Dermis microvascular lymphatic vessel endothelial cell (primary cell): ENCODE measurements around the gene PARVG. TPM values are rescaled to one million over a fixed set of nuclear protein-coding genes. Genes with fewer than 3 reads are reported as not detected.

Source experiments
- DNase-seq, 2 donors: peaks; one replicate each; pipeline versions ENCODE4 v3.0.0 to v3.0.0-alpha.2; 2010; ENCODE audit warnings: low read depth in 2 of 2
- total RNA-seq: library from RNA; depleted of rRNA; stranded (reverse); fragments of >200 nt; gene quantifications from 2 replicates; pipeline ENCODE4 v1.2.1, GENCODE V29; 2014

Gene PARVG
- total RNA-seq, 1 donor from 2014 or later, result under 0.01 TPM

GRCh38 chr22:44242946-44243724 lies 62.4 kb downstream of the PARVG start:
- no peak for DNase-seq

DNA sequence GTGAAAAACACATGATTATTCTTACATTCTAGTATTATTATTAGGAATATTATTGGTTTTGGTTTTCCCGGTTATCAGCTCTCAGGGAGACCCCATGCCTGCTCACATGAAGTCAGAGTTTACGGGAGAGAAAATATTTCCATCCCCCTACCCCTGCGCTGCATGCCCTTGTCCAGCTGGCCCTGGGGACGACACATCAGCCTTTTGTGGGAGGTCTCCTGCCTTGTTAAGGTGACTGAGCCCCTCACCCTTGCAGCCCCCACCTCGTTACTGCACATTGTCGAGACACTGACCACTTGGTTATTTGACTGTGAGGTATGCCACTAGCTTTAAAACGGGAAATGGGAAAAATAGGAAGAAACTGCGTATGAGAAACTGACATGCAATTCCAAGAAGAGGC lies 63.0 kb downstream of the PARVG start:
- no peak for DNase-seq

- no peak for DNase-seq
Observed at GRCh38 chr22:44244265-44244822, 63.6 kb downstream of the PARVG start.

GRCh38 chr22:44245438-44245837 lies 64.7 kb downstream of the PARVG start:
- no peak for DNase-seq

- no peak for DNase-seq
Observed at GRCh38 chr22:44245867-44246266, 65.1 kb downstream of the PARVG start.

DNA sequence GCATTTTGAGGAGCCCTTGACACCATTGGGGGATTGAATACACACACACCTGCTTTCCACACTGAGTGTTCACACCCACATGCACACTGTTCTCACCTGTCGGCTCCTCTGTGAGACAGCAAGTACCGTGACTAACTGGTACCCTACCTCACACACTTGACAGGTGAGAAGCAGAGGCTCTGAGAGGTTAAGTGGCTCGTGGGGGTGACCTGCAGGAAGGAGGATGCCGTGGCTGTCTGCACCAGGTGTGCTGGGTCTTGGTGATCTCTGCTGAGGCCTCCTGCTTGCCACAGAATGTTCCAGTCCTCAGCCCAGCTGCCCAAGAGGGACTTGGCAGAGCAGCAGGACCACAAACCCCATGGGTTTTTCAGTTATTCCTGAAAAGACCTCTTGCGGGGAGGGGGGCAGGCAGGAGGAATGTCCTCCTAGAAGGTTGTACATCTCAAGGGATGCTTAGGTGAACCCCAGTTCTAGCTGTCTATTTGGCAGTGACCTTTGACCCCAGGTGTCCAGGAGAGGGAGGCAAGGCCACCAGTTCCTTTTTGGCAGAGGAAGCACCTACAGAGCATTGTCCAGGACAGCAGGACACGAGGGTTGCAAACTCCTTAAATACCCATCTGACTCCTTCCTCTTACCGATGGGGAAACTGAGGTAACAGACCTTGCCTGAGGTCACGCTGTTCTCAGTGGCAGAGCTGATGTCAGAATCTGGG lies 66.0 kb downstream of the PARVG start:
- no peak for DNase-seq

- DNase-seq, result no peak
Observed at GRCh38 chr22:44247346-44247745, 66.6 kb downstream of the PARVG start.

DNA sequence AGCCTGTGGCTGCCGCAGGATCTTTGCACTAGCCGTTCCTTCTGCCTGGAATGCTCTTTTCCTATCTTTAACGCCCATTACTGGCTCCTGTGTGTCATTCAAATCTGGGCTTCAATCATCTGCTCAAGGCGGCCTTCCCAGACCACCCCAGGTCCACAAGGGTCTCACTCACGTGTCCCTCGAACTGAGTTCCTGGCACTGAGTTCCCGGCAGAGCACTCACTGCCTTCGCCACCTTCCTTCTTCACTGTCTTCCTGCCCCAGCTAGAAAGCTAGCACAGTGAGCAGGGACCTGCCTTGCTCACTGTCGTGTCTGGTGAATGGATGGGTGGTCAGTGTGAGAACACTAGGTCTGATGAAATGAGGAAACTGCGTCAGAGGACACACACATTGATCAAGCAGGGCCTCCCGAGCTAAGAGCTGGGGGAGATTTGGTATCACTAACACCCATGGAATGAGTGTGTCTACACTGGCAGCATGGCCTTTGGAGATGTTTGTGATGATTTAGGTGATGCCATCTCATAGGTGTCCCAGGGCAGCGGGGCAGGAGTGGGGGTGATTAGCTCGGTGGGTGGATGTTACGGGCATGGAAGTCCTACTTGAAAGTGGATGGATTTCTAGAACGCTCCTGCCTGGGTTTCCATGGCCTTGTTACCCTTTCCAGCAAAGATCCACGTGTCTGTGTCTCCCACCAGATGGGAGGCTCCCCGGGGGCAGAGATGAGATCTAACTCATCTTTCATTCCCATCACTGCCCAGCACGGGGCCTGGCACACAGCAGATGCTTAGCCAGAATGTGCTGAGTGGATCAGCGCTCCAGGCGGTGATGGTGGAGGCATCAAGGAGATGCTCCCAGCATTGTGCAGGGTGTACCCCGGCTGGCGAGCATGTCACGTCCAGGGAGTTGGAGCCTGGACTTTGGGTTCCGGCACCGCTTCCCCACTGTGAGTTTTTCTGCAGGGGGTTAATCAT lies 67.5 kb downstream of the PARVG start:
- DNase-seq, result no peak

DNA sequence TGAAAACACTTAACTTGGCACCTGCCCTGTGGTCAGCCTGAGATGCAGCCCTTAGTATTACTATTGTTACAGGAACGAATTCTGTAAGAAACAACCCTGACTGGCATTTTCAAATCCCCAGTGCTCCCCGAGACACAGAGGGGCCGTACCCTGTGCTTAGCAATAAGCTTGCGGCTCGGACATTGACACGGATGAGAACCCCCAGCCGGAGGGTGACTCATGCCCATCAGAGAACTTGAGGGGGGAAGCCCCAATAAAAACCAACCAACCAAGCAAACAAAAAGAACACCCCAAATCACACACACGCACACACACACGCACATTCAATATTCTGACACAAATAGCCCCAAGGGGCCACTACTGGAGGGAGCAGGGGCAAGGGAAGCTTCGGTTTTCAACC lies 68.2 kb downstream of the PARVG start:
- no peak for DNase-seq

- DNase-seq, result no peak
Observed at GRCh38 chr22:44249376-44250147, 68.8 kb downstream of the PARVG start.

DNA sequence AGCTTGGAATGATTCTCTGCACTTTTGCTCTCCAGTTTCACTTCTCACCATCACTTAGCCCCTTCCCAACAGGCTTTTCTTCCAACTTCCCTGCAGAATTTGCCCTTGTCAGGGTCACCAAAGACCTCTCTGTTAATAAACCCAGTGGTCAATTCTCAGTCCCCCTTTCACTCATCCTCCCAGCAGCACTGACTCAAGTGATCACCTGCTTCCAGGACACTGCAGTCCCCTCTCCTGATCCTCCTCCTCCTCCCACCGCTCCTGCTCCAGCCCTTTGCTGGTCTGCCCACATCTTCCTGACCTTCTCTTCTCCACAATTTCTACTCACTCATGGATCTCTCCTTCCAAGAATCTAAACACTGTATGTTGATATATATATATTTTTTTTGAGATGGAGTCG lies 74.1 kb downstream of the PARVG start:
- no peak for DNase-seq

GRCh38 chr22:44256085-44256484 lies 75.4 kb downstream of the PARVG start:
- no peak for DNase-seq

DNA sequence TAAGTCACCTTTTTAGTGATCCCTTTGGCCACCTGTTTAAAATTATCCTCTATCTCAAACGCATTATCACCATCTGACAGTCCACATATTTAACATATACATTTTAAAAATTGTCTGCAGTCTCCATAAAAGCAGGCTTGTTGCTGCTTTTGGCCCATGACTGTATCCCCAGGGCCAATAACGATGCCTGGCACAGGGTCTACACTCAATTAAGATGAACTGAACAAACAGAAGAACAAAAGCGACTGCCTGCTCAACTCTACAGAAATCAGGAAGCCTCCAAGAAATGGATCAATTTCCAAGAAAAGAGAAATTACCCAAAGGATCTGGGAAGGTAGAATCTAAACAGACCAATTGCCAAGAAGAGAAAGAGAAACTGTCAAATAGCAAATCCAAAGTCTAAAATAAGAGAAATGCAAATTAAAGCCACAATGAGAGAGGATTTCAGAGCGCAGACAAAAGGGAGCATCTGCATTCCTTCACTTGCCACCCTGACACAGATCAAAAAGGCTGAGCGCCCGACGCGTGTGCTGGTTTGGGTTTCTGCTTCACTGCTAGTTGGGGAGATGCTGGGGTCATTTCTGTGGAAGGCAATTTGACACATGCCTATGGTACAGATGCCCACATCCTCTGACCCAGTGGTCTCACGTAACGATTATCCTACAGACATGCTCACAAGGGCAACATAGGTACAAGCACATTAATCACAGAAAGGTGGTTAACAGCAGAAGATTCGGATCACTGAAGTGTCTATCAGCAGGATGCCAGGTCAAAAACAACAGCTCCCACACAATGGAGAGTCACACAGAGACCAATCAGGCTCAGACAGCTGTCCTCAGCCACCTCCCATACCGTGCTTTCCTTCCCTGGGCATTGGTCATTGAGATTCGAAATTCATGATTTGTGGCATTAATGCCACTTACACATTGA lies 76.1 kb downstream of the PARVG start:
- no peak for DNase-seq

Other genes with a start within 250 kb of the PARVG start
- gene SAMM50, start 225.5 kb upstream of the PARVG start, total RNA-seq, result 43.9 and 44.3 TPM in 2 replicates
- gene PARVB, start 156.6 kb upstream of the PARVG start, total RNA-seq, result 39.2 and 77.8 TPM in 2 replicates
- under 0.01 TPM in 2 replicates for gene SHISAL1, start 132.0 kb downstream of the PARVG start, total RNA-seq